Natural killer cell (primary cell): ENCODE data around the gene RBBP9. TPM values are rescaled to one million over a fixed set of nuclear protein-coding genes. Genes with fewer than 3 reads are reported as not detected.

Experiments
- ATAC-seq, 3 donors: fragments of 150-1000 bp in 2 of 3; fragments of 200-7000 bp in 1 of 3; cut with Tn5 transposase; 1 replicate in 1 of 3; 2 replicates in 2 of 3; pipeline ENCODE4 v1.10.0; 2021; ENCODE audit warnings: mild to moderate bottlenecking in 2 of 3, moderate library complexity in 2 of 3
- DNase-seq, 2 donors: peaks; one replicate each; pipeline versions ENCODE4 v3.0.0 to v3.0.0-alpha.2; 2013 to 2021; ENCODE audit warnings: mixed read lengths in 1 of 2
- H3K27ac ChIP-seq: one replicate; pipeline ENCODE4 v1.5.1; 2013; ENCODE audit warnings: mild to moderate bottlenecking, low read length
- H3K27me3 ChIP-seq: one replicate; pipeline ENCODE4 v1.6.1; 2013; ENCODE audit warnings: low read length; ENCODE audit not compliant: control insufficient read depth, insufficient read depth
- H3K36me3 ChIP-seq: one replicate; pipeline ENCODE4 v1.6.1; 2013; ENCODE audit warnings: low read length; ENCODE audit not compliant: control insufficient read depth, insufficient read depth
- H3K4me1 ChIP-seq: one replicate; pipeline ENCODE4 v1.6.1; 2013; ENCODE audit warnings: low read length; ENCODE audit not compliant: control insufficient read depth, insufficient read depth
- H3K4me3 ChIP-seq: one replicate; pipeline ENCODE4 v1.5.1; 2013; ENCODE audit warnings: low read length
- H3K9me3 ChIP-seq: one replicate; pipeline ENCODE4 v1.6.1; 2013; ENCODE audit warnings: low read length; ENCODE audit not compliant: control insufficient read depth, insufficient read depth
- H3K27ac Mint-ChIP-seq, 2 donors: one replicate each; pipeline ENCODE4 v1.8.0; 2022; ENCODE audit warnings: mild to moderate bottlenecking in 2 of 2, mixed read lengths in 2 of 2, moderate library complexity in 1 of 2
- H3K27me3 Mint-ChIP-seq, 2 donors: one replicate each; pipeline ENCODE4 v1.8.0; 2022; ENCODE audit warnings: low read depth in 2 of 2, mixed read lengths in 2 of 2
- H3K36me3 Mint-ChIP-seq: one replicate; pipeline ENCODE4 v1.8.0; 2022; ENCODE audit warnings: mixed read lengths
- H3K4me1 Mint-ChIP-seq, 2 donors: one replicate each; pipeline ENCODE4 v1.8.0; 2022; ENCODE audit warnings: mixed read lengths in 2 of 2
- H3K4me3 Mint-ChIP-seq: one replicate; pipeline ENCODE4 v1.8.0; 2022; ENCODE audit warnings: mild to moderate bottlenecking, moderate library complexity, mixed read lengths
- H3K9me3 Mint-ChIP-seq, 2 donors: one replicate each; pipeline ENCODE4 v1.8.0; 2022; ENCODE audit warnings: mixed read lengths in 2 of 2
- WGBS: methylation state at CpG from one replicate; pipeline ENCODE4 v1.1.7; 2013; ENCODE audit warnings: missing lambda C conversion rate; ENCODE audit not compliant: insufficient coverage; 5-methylcytosine and 5-hydroxymethylcytosine counted together
- intact Hi-C: fragments of 100-400 bp; cut with micrococcal nuclease; formaldehyde crosslinking; loops from one replicate; pipeline ENCODE4 v1.14.2; 2022
- total RNA-seq, 4 donors: library from RNA; stranded (reverse); fragments of 120-200 nt in 1 of 4; gene quantifications; one replicate each; pipeline versions ENCODE4 v1.2.3 to v1.2.4, GENCODE V29; 2013 to 2022
- TF ChIP-seq, protein P1 (sequence below): fragments of 200-600 bp; IDR thresholded peaks from one replicate; pipeline ENCODE4 v1.8.0; 2022; ENCODE audit warnings: antibody characterized with exemption

Gene RBBP9
- total RNA-seq, 3 donors from 2014 or later (not counting 1 experiment from before 2014, with no cell fraction given) = 4.6 to 9.2 (median 7.9) TPM

DNA sequence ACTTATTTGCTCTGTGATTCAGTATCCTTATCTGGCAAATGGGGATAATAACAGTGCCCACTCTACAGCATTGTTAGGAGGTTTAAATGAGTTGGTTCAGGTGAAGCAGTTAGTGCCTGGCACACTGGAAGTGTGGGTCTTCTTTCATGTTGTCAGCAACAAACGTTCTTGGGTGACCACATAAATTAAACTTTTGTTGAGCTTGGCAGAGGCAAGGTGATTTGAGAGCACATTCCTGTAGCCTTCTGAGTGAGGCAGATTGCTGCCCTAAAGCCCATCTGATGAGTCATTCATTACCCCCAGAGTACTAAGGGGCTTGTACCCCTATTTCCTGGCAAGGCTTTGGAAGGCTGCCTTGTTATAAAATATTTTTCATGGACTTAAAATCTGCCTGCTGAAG, 36.5 kb upstream of the RBBP9 start:
- Histone ChIP-seq H3K36me3 (peaks cover 63% of the 10 kb centered on the region), H3K27ac (no peak overlapping the region), H3K27me3 (no peaks in the 10 kb centered on the region), H3K9me3 (no peaks in the 10 kb centered on the region), H3K4me3 (no peak overlapping the region), H3K4me1 (no peaks in the 10 kb centered on the region)
- TF ChIP-seq, protein P1, sequence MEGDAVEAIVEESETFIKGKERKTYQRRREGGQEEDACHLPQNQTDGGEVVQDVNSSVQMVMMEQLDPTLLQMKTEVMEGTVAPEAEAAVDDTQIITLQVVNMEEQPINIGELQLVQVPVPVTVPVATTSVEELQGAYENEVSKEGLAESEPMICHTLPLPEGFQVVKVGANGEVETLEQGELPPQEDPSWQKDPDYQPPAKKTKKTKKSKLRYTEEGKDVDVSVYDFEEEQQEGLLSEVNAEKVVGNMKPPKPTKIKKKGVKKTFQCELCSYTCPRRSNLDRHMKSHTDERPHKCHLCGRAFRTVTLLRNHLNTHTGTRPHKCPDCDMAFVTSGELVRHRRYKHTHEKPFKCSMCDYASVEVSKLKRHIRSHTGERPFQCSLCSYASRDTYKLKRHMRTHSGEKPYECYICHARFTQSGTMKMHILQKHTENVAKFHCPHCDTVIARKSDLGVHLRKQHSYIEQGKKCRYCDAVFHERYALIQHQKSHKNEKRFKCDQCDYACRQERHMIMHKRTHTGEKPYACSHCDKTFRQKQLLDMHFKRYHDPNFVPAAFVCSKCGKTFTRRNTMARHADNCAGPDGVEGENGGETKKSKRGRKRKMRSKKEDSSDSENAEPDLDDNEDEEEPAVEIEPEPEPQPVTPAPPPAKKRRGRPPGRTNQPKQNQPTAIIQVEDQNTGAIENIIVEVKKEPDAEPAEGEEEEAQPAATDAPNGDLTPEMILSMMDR = no peak
- 47% methylated on average over 1 of the region's 1 CpG for WGBS
- Mint-ChIP-seq H3K27me3 (no peaks in the 10 kb centered on the region), H3K4me3 (no peak overlapping the region), H3K9me3 (no peaks in the 10 kb centered on the region), H3K36me3 (peaks cover 20% of the 10 kb centered on the region), H3K27ac (no peak overlapping the region), H3K4me1 (no peaks in the 10 kb centered on the region)
- DNase-seq (no peak), ATAC-seq (no peak)
- intact Hi-C loops = no loop called here

DNA sequence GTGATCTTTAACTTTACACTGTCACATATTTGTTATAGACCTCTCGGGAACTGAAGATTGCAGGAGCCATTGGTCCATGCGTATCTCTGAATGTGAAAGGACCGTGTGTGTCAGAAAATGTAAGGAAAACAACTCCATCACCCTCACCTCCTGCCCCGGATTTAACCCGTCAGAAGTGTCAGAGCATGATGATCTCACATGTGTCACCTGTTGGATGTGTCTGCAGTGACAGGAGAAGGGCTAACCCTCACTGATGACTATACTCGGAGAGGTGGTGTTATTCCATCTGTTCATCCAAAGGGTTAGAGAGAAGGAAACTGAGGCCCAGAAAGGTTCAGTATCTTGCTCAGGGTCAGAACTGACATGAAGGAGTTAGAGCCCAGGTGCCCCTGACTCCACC, 35.6 kb upstream of the RBBP9 start:
- H3K4me1 Mint-ChIP-seq = no peaks in the 10 kb centered on the region
- no peaks in the 10 kb centered on the region for H3K27me3 ChIP-seq
- H3K27ac Mint-ChIP-seq = no peak overlapping the region
- peaks cover 24% of the 10 kb centered on the region for H3K36me3 Mint-ChIP-seq
- no peak for DNase-seq
- intact Hi-C loops = no loop called here
- H3K27me3 Mint-ChIP-seq = no peaks in the 10 kb centered on the region
- TF ChIP-seq, protein P1 = no peak
- H3K4me3 ChIP-seq = no peak overlapping the region
- H3K36me3 ChIP-seq = peaks cover 71% of the 10 kb centered on the region
- H3K4me1 ChIP-seq = no peaks in the 10 kb centered on the region
- H3K4me3 Mint-ChIP-seq = no peak overlapping the region
- 89% methylated on average over 2 of the region's 6 CpGs for WGBS
- no peaks in the 10 kb centered on the region for H3K9me3 Mint-ChIP-seq
- no peak overlapping the region for H3K27ac ChIP-seq
- H3K9me3 ChIP-seq = no peaks in the 10 kb centered on the region
- no peak for ATAC-seq

DNA sequence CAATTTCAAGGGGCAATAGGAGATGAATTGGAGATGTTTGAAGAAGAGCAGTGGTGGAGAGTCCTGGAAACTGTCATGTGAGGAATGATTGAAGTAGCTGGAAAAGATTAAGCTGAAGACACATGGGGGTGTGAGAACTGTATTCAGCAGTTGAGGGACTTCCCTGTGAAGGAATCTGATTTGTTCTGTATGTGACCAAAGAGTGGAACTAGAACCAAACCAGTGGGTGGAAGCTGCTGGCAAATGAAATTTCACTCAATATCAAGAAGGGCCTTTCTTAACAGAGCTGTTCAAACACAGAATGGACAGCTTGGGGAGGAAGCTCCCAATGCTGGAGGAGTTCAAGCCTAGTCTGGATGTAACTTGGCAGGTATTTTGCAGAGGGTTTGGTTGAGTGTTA, 32.0 kb upstream of the RBBP9 start:
- no peak overlapping the region for H3K4me3 ChIP-seq
- H3K36me3 ChIP-seq = peaks cover 80% of the 10 kb centered on the region
- no peak overlapping the region for H3K4me3 Mint-ChIP-seq
- TF ChIP-seq, protein P1 = no peak
- H3K27ac Mint-ChIP-seq = peak overlapping the region in 1 of 2 donors; percentile 14
- H3K27me3 ChIP-seq = no peaks in the 10 kb centered on the region
- H3K36me3 Mint-ChIP-seq = peaks cover 41% of the 10 kb centered on the region
- ATAC-seq (no peak), DNase-seq (no peak)
- no peaks in the 10 kb centered on the region for H3K4me1 Mint-ChIP-seq
- intact Hi-C loops = no loop called here
- H3K27ac ChIP-seq = no peak overlapping the region
- no peaks in the 10 kb centered on the region for H3K9me3 Mint-ChIP-seq
- H3K4me1 ChIP-seq = no peaks in the 10 kb centered on the region
- no peaks in the 10 kb centered on the region for H3K9me3 ChIP-seq
- no peaks in the 10 kb centered on the region for H3K27me3 Mint-ChIP-seq

DNA sequence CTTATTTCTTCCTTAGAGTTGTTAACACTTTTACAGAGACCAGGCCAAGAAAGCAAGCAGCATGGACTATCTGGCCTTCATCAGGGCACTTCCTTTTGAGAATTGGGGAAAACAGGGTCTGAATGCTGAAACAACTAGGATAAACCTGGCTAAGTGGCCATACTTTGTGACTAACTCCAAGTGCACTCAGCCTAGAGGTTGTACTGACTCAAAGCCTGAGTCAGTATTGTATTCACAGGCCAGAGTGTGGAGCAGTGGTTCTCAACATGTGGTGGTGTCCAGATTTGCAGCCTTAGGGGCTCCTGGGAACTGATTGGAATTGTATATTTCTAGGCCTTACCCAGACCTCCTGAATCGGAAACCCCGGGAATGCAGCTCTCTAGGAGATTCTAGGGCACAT, 30.8 kb upstream of the RBBP9 start:
- Histone ChIP-seq H3K27me3 (no peaks in the 10 kb centered on the region), H3K9me3 (no peaks in the 10 kb centered on the region), H3K4me3 (no peak overlapping the region), H3K27ac (no peak overlapping the region), H3K4me1 (no peaks in the 10 kb centered on the region), H3K36me3 (peaks cover 69% of the 10 kb centered on the region)
- ATAC-seq (no peak), DNase-seq (no peak)
- Mint-ChIP-seq H3K4me1 (no peaks in the 10 kb centered on the region), H3K36me3 (peaks cover 41% of the 10 kb centered on the region), H3K27me3 (no peaks in the 10 kb centered on the region), H3K27ac (no peak overlapping the region), H3K4me3 (no peak overlapping the region), H3K9me3 (no peaks in the 10 kb centered on the region)
- TF ChIP-seq, protein P1 = no peak
- WGBS = 100% methylated on average over 2 of the region's 2 CpGs
- intact Hi-C loops = no loop called here
